ENCODE data around the gene TCF20. TPM values are rescaled to one million over a fixed set of nuclear protein-coding genes. Genes with fewer than 3 reads are reported as not detected.

TCF20 gene
- total RNA-seq, 4 donors from 2014 or later = 24.9 to 48.2 (median 38.4) TPM

- Histone ChIP-seq H3K36me3 (no peaks in the 10 kb centered on the region), H3K4me3 (no peak overlapping the region), H3K27ac (replicated peaks in 1 of 4) (no peak overlapping the region), H3K4me1 (peaks cover 0 to 53% (median 37%) of the 10 kb centered on the region in 4 donors), H3K27me3 (no peaks in the 10 kb centered on the region), H3K9me3 (no peaks in the 10 kb centered on the region)
- no peak for DNase-seq (ENCODE audit: extremely low spot score)
- intact Hi-C loops (cut with DNase I) = no loop called here
- WGBS = 93% methylated on average over 5 of the region's 5 CpGs
- TF ChIP-seq POLR2AphosphoS5 (IDR thresholded peaks at IDR 0.05) (no peak), POLR2A (IDR thresholded peaks at IDR 0.05; ENCODE audit: low read depth) (no peak), EP300 (IDR thresholded peaks at IDR 0.05) (no peak), CTCF (IDR thresholded peaks at IDR 0.05) (no peak)
These were observed 13.5 kb downstream of the TCF20 start for GRCh38 chr22:42256930-42257329.

- TF ChIP-seq CTCF (IDR thresholded peaks at IDR 0.05) (no peak), EP300 (IDR thresholded peaks at IDR 0.05) (no peak), POLR2A (IDR thresholded peaks at IDR 0.05; ENCODE audit: low read depth) (no peak)
- H3K4me1 ChIP-seq = peaks cover 0 to 48% (median 32%) of the 10 kb centered on the region in 4 donors
- no peaks in the 10 kb centered on the region for H3K36me3 ChIP-seq
- H3K27ac ChIP-seq (replicated peaks in 1 of 4) = no peak overlapping the region
- DNase-seq (ENCODE audit: extremely low spot score) = no peak
- no peaks in the 10 kb centered on the region for H3K27me3 ChIP-seq
- WGBS = 82% methylated on average over 2 of the region's 2 CpGs
- intact Hi-C loops (cut with DNase I) = no loop called here
- no peak overlapping the region for H3K4me3 ChIP-seq
- H3K9me3 ChIP-seq = no peaks in the 10 kb centered on the region
These were observed 14.2 kb downstream of the TCF20 start for GRCh38 chr22:42256220-42256619.

GRCh38 chr22:42249831-42250230, 20.6 kb downstream of the TCF20 start:
- WGBS = 91% methylated on average over 4 of the region's 4 CpGs
- no peak for DNase-seq (ENCODE audit: extremely low spot score)
- Histone ChIP-seq H3K36me3 (no peaks in the 10 kb centered on the region), H3K4me3 (no peak overlapping the region), H3K4me1 (no peaks in the 10 kb centered on the region), H3K27ac (replicated peaks in 1 of 4) (no peak overlapping the region), H3K9me3 (no peaks in the 10 kb centered on the region), H3K27me3 (no peaks in the 10 kb centered on the region)
- no peak for TF ChIP-seq EP300 (IDR thresholded peaks at IDR 0.05)
- intact Hi-C loops (cut with DNase I) = no loop called here

- Histone ChIP-seq H3K4me1 (no peaks in the 10 kb centered on the region), H3K27ac (replicated peaks in 1 of 4) (no peak overlapping the region), H3K9me3 (no peaks in the 10 kb centered on the region), H3K36me3 (no peaks in the 10 kb centered on the region), H3K27me3 (no peaks in the 10 kb centered on the region), H3K4me3 (no peak overlapping the region)
- TF ChIP-seq CTCF (IDR thresholded peaks at IDR 0.05) = no peak
- no peak for TF ChIP-seq EP300 (IDR thresholded peaks at IDR 0.05)
- no peak for TF ChIP-seq POLR2A (IDR thresholded peaks at IDR 0.05; ENCODE audit: low read depth)
- no peak for TF ChIP-seq POLR2AphosphoS5 (IDR thresholded peaks at IDR 0.05)
- DNase-seq (ENCODE audit: extremely low spot score) = no peak
- WGBS = 50% methylated on average over 1 of the region's 1 CpG
- intact Hi-C loops (cut with DNase I) = no loop called here
These were observed 21.5 kb downstream of the TCF20 start for GRCh38 chr22:42248995-42249394.

GRCh38 chr22:42247596-42247995, 22.9 kb downstream of the TCF20 start:
- no peaks in the 10 kb centered on the region for H3K4me1 ChIP-seq
- TF ChIP-seq POLR2AphosphoS5 (IDR thresholded peaks at IDR 0.05) (no peak), POLR2A (IDR thresholded peaks at IDR 0.05; ENCODE audit: low read depth) (no peak), CTCF (IDR thresholded peaks at IDR 0.05) (no peak), EP300 (IDR thresholded peaks at IDR 0.05) (no peak)

More at GRCh38 chr22:42247596-42247995, 22.9 kb downstream of the TCF20 start:
- intact Hi-C loops (cut with DNase I) = no loop called here
- no peak for DNase-seq (ENCODE audit: extremely low spot score)
- peaks cover 0 to 4% (median 0%) of the 10 kb centered on the region in 4 donors for H3K36me3 ChIP-seq
- 98% methylated on average over 3 of the region's 3 CpGs for WGBS
- no peaks in the 10 kb centered on the region for H3K27me3 ChIP-seq
- no peak overlapping the region for H3K27ac ChIP-seq (replicated peaks in 1 of 4)
- H3K9me3 ChIP-seq = no peaks in the 10 kb centered on the region
- H3K4me3 ChIP-seq = no peak overlapping the region

Data from esophagus muscularis mucosa (tissue), 4 donors.